Medulla oblongata (tissue), 1 donor: ENCODE results near the gene ALPI.

ENCODE experiments used
- DNase-seq: peaks from one replicate; pipeline ENCODE4 v3.0.0-alpha.2; 2015; ENCODE audit errors: extremely low spot score

The ALPI gene

DNA sequence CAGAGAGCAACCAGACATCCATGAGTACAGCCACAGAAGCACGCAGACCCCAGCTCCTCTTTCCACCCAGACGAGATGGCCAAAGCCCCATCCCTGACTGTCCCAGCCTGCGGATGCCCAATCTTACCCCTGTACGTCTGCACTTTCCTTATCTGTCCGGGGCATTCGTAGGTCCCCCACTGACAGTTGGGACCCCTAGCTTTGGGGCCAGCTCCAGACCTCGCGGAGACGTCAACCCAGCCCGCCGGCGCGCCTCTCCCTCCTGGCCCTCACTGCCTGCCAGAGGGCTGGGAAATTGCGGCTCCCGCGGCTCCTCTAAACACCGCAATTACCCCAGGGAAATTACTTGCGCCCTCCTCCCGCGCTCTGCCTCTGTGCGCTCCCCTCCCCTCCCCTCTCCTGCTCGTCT, 29.4 kb downstream of the ALPI start:
- DNase-seq = no peak

DNA sequence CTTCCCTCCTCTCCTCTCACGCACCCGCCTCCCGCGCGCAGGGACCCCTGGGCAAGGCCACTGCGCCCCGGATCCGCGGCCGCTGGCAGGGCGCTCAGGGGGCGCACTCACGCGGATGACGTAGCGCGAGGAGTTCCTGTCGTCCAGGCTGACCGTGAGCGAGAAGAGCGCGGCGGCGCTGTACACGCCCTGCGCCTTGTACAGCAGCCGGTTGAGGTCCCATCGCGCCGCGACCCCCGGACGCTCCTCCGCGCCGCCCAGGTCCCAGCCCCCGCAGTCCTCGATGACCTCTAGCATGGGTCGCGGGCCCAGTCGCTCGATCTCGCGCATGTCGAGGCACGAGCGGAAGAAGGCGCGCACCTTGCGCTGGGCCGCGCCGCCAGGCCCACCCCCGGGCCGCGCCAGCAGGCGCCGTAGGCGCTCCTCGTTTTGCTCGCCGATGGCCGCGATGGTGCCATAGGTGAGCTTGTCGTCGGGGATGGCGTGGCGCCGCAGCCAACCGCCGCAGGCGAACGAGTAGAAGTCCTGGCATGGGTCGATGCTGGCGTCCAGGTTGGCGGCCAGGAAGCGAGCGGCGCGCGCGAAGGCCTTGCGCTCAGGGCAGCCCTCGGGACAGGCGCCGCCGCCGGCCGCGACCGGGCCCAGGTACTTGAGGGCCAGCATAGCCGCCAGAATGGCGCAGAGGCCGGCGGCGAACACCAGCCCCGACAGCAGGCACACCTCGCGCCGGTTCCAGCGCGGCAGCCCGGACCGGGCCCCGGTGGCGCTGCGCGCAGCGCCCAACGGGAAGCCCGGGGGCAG, 30.0 kb downstream of the ALPI start:
- DNase-seq = no peak

DNA sequence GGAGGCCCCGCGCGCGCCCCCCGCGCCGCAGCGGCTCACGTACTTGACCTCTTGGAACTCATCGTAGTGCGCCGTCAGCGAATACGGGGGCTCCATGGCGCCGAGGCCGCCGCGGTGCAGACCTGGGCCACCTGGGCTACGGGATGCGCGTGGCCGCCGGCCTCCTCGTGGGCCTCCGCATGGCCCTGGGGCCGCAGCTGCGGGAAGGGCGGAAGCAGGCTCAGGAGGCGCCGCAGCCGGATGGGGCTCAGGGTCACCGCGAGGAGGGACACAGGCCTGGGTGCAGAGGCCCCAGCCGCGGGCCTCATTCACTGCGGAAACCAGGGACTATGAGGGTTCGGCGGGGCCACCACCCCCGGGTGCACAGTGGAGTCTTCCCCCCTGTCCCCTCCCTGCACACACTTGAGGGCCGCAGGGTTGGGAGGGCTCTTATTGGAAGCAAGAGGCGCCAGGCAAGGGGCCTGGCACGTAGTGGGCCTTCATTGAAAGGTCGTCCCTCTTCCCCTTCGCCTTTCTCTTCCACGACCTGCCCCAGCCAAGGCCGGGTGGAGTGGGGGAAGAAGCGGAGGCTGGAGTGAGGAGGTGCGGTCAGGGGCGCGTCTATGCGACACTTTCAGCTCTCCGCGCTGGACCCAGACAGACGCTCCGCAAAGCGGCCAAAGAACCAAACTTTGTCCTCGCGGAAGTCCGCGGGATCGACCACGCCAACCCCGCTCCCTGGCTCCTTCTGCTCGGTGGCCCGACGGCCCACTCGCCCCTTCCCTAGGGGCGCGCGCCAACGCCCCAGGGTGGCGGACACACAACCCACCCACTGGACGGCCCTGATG, 30.8 kb downstream of the ALPI start:
- DNase-seq = no peak

DNA sequence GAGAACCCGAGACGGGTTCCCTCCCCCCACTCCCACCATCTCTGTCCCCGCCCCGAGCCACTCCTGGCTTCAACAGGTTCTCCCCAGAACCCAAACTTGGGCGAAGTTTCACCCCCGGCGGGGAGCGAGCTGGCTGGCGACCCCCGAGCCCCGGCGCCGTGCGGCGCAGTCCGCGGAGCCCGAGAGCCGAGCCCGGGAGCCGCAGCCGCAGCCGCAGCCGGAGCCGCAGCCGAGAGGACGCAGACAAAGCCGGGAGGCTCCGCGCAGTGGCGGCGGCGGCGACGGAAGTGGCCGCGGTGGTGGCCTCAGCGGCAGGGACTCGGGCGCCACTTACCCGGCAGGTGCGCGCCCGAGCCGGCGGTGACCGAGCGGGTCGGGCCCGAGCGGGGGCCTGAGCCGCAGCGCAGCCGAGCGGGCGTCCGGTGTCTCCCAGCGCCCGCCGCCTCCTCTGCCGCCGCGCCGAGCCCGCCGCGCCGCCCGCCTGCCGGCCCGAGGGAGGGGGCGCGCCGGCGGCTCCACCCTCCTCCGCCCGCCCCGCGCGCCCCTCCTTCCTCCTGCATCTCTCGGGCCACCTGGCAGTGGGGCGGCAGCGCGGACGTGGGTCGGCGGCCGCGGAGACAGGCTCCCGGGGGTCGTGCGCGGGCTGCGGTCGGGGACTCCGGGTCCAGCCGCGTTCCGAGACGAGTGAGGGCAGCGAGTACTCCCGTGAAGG, 31.6 kb downstream of the ALPI start, which contains the start of gene ECEL1:
TSS of gene ECEL1 (minus strand) at position 450 of the 712 bp plus-strand sequence. CDS start 1,181 bp downstream, outside the sequence.
- DNase-seq = no peak

DNA sequence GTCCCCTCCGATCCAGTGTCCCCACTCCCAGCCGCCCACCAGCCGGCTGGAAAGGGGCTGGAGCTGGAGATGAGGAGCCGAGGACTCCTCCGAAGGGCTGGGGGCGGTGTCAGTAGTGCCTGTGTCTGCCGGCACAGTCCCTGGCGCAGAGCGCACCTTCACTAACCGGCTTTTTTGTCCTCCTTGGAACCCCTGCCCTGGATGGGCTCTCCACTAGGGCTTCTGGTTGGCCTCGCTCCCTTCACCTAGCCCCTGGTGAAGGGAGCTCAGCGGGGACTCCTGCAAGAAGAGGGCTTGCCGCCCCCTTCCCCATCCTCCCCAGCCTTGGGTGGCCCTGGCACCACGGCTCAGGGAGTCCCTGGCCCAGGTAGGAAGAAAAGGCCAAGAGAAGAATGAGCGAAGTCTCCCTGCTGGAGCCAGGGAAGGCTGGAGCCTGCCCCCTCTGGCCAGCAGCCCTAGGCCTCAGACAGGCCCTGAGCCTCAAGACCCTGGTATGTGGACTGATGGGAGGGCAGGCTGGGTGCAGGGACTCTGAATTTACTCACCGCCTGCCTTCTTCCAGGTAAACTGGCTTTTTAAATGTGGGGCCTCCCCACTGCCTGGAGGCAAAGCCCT, 32.3 kb downstream of the ALPI start:
- DNase-seq = no peak

DNA sequence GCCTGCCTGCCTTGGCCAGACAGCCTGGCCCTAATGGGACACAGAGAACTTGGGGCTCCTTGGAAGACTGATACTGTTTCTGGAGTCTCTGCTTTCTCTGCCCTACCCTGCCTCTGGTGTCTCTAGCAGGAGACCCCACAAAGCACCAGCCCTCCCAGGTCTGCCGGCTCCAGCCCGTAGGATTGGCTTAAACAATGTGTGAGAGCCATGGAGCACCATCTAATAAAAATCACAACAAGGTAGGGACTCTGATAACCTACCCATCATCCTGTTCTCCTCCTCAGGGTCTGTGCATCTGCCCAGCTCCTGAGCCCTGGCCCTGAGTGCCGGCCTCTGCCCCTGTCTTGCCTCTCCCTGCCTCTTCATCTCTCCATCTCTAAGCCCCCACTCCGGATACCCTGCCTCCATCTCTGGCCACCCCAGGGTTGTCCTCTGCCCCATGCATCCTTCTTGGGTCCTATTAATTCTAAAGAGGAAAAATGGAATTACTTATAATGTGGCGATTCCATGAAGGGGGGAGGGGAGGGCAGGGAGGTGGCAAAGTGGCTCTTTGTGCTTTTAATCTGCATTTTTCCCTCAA, 32.9 kb downstream of the ALPI start:
- DNase-seq = no peak

DNA sequence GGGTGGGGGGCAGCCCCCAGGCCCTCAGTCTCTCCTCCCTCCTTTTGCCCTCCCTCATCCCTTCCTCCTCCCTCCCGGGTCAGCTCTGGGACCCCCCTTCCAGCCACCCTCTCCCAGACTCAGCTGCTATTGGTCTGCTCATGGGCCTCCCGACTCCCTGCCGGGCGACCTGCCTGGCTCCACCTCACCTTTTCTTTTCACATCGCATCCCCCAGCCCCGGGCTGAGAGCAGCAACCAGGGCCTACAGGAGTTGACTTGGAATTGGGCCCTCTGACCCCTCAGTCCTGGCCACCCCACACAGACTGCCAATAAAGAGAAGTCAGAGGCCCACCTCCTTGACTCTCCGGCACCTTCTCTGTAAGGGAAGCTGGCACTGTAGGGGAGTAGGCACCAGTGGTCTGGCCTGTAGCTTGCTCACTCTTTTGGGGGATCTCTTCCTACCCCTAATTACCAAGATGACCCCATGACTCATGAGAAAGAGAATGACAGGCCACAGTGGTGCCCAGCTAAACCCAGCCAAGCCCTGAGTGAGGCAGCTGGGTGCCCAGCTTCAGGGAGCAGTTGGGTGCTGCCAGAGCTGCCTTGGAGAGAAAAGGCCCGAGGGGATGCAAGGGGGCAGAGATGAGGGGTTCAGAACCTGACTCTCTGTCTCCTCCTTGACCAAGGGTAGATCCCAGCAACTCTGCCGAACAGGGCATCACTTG, 33.7 kb downstream of the ALPI start:
- no peak for DNase-seq

DNA sequence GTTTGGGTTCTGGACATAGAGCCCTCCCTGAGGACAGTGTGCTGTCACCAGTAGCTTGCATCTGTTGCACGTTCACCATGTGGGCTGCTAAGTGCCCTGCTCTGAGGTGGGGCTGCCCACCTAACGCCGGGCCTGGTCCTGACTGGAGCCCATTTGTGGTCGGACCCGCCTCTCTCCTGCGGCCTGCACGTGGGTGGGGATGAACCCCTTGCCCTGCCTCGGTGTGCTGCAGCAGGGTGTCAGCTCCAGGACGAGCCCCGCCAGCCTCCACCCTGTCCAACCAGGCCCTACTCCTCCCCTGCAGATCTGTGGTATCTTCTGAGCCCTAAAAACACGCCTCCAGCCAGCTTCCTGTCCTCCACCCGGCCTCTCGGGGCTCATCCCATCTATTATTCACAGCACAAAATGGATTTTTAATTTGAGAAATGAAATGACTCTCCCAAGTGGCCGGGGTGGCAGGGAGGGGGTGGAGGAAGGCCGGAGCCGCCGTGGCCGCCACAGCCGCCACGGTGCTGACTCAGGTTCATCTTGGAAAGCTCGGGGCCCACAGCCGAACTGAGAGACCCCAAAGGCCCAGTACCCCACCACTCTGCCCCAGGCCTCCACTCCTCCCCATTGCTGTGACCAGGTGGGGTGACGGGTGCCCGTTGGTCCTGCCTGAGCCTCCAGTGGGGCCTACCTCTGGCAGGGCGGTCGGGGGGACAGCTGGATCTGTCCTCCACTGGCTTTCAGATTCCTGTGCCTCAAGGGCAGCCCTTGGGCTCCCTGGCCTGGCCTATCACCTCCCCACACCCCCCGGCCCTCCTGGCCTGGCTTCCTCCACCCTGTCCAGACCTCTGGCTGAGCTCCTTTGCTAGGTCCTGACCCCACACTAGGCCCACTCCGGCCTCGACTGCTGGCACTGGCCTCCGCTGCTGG, 34.5 kb downstream of the ALPI start:
- DNase-seq = no peak

DNA sequence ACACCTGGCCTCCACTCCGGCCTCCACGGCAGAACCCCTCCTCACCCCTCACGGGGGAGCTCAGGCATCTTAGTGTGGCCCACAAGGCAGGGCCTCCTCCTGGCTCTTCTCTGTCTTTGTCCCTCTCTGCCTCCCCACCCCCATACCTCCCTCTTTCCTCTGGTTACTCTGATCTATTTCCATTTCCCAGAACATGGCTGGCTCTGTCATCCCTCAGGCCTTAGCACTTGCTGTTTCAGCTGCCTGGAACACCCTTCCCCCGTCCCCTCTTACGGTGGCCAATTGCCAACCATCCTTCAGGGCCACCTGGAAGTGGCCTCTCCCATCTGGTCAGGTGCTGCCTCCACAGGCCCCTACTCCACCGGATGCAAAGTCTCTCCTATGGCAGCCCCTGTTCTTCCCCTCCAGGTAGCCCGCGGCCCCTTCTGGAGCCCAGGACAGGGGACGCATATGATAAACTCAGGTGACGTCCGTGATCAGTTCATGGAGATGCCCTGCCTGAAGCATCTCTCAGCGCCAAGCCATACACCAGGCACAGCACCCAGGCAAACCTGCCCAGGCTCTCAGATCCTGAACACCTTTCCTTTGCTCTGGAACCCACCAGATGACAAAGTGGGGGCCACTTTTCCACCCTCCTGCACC, 35.3 kb downstream of the ALPI start:
- DNase-seq = no peak

DNA sequence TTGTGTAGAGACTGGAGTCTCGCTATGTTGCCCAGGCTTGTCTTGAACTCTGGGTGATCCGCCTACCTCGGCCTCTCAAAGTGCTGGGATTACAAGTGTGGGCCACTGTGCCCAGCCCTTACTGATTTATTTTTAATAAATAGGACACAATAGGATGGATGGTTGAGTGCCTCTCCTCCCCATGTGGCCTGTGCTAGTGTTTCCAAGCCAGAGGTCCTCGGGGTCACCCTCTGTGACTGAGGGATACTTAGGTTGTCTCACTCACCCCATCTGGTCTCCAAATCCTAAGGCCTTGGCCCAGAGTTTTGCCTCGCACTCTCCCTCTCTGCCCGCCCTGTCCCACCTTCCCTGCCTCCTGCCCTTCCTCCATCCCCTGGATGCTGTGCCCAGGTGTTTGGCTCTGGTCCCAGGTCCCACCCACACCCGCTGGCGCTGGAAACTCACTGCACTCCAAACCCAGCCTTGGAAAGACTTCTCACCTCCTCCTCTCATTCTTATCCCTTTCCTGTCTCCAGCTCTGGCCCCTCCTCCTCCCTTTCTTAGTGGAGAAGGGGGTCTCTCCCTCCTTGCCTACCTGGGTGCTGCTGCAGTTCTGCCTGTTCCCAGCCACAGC, 36.4 kb downstream of the ALPI start:
- no peak for DNase-seq

DNA sequence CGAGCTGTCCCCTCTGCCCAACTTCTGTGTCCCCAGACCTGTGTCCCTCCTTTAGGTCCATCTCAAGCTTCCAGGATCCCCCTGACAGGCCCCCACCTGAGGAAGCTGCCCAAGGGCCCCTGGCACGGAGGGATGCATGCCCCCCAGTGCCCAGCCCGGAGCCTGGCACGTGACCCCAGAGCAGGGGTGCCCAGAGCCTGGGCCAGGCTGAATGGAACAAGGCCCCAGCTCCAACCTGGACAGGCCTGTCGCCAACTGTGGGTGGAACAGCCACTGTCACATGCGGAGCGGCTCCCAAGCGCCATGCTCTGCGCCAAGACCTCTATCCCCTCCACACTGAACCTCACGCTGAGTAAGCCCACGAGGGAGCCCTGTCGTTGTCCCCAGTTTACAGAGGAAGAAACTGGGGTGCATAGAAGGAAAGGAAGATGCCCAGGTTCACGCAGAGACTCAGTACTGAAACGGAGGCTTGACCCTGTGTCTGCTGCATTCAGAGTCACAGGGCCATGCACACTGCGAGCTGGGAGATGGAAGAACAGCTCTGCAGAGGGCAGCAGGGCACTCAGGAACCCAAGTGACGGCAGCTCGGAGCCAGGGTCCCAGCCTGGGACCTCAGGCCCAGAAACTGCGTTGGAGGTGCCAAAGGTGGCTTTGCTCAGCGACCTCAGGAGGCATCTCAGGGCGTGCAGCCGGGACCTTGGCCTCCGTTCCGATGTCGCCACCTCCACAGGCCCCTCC, 37.2 kb downstream of the ALPI start:
- DNase-seq = no peak

DNA sequence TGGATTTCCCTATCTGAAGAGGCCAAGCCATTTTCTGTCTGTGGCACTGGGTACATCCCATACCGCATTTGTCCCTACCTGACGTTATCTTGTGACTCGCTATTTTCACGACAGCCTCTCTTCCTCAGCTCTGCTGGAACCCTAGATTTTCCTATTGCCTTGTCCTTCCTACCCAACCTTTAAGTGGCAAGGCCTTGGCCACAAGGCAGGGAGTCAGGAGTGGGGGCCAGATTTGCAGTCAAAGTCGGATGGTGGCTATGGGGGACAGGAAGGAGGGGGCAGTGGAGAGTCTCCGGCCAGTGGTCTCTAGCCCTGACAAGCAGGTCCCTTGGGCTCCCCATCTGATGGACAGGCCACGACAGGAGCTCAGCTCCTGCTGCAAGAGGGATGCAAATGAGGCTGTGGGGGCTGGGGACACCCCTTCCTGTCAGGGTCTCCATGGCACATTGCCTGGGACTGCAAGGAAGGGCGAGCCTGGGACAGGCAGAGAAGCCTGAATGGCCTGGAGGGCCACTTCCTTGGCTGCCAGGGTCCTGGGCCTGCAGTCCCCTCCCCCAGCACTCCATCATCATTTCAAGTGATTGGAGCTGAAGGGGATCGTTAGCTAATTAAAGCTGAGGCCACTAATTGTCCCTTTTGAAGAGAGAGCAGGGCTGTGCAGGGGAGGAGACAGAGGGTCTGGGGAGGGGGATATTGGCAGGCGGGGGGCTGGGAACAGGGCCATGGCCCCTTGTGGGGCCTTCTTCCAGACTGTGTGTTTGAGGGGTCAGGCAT, 37.9 kb downstream of the ALPI start:
- DNase-seq = no peak

DNA sequence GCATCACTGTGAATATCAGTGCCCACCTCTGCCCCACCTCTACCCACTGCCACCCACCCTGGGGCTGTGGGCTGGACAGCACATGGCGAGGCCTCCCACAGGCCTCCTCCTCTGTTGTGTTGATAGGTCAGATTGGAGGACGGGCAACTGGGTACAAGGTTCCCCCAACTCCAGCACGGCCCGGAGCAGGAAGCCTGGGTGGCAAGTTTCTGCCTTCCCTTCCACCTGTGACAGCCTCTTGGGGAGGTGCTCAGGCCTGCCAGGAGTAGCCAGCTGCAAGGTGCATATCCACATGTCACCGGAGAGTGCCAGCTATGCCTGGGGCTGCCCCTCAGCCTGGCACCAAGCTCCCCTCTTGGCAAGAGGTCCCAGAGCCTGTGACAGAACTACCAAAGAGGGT, 38.6 kb downstream of the ALPI start:
- no peak for DNase-seq

DNA sequence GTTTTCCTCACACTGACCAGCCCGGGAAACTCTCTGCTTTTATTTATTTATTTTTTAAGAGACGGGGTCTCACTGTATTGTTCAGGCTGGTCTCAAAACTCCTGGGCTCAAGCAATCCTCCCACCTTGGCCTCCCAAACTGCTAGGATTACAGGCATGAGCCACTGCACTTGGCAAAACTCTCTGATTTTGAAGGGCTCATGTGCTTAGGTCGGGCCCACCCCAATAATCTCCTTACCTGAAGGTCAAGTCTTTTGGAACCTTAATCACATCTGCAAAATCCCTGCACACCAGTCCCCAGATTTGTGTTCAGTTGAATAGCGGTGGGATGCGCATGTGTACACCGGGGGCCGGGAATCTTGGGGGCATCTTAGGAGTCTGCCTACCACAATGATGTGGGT, 39.3 kb downstream of the ALPI start:
- DNase-seq = no peak

DNA sequence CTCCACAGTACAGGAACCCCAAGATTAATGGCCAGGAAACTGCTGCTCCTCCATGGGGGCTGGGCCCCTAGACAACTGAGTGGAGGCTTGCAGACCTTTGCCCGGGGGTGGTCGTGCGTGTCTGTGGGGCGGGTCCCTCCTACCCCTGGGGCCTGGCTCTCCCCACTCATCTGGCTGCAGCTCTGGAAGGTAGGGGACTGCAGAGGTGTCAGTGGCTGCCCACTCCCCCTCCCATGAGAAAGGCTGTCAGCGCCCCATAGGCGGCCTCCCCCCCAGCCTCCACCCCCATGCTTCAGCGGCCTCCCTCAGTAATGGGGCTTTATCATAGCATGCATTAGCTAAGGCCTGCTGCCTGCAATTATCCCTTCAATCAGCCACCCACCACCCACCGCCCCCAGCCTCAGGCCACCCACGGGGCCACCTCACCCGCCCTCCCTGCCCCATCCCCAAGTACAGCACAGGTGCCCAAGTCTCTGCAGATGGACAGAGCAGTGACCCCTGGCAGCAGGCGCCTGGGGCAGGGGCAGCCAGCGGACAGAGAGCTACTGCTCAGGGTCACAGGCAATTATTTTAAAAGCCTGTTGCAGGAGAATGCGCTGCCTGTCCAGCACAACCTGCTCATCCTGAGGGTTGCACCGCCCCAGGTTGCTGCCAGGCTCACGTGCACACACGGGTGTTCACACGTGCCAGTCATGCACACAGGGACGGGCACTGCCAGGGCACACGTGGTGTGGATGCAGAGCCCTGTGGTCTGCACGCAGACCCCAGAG, 40.7 kb downstream of the ALPI start:
- DNase-seq = no peak

DNA sequence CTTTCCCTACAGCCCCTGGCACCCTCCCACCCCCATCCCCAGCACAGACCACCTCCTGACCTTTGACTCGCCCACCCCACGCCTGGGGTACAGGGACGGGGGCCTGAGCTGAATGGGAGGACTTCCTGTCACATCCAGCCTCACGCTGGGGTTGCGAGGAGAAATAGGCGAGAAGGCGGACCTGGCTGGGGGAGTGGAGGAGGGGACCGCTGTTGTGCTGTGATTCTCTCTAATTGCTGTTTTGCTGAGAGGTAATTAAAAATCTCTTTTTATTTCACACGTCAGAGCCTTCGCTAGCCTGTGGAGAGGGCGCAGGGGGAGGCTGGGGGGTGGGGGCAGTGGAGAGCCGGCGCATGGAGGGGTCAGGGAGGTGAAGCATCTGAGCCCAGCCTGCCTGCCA, 41.4 kb downstream of the ALPI start:
- no peak for DNase-seq

DNA sequence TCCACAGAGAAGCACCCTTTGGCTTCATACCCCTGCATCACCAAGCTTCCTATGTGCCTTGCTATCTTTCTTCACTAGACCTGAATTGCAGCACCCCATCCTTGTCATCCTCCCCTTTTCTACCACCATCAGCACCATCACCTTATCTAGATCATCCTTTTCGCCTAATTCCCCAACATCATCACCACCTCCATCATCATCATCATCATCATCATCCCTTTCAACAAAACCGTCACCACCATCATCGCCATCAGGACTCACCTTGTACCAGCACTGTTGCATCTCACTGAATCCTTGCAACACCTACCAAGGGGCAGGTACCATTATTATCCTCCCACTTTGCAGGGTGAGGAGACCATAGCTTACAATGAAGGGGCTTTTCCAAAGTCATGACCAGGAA, 42.5 kb downstream of the ALPI start:
- DNase-seq = no peak
